G401 (cell line): Measurements from ENCODE around the gene FXYD5. TPM values are rescaled to one million over a fixed set of nuclear protein-coding genes. Genes with fewer than 3 reads are reported as not detected.
A peak's percentile ranks its signal among the peaks of the same experiment; 100 is the strongest.
"Not testable (repeated sequence)": the region's sequence is repeated elsewhere in the genome, so short reads cannot be mapped to it uniquely, and the experiment has no call there.

Source experiments
- DNase-seq: peaks from one replicate; pipeline ENCODE4 v3.0.0-alpha.2; 2015; ENCODE audit warnings: low spot score
- in situ Hi-C: cut with HindIII; loops from 2 replicates; pipeline ENCODE4 v1.10.0; 2016; ENCODE audit warnings: low sequenced_read_pairs, mixed read lengths
- total RNA-seq: library from RNA; depleted of rRNA; stranded (reverse); fragments of >200 nt; shearing (Covaris generic); gene quantifications from 2 replicates; pipeline ENCODE4 v1.2.3, GENCODE V29; 2014

Gene FXYD5
- total RNA-seq, 1 experiment from 2014 or later = not detected

- no peak for DNase-seq
- in situ Hi-C loops = no loop called here
These were observed 36.1 kb upstream of the FXYD5 start for GRCh38 chr19:35118268-35119020.

GRCh38 chr19:35119091-35119490 is 35.4 kb upstream of the FXYD5 start:
- in situ Hi-C loops = no loop called here
- no peak for DNase-seq

GRCh38 chr19:35119578-35120155 is 34.9 kb upstream of the FXYD5 start:
- DNase-seq = no peak
- in situ Hi-C loops = no loop called here

GRCh38 chr19:35120492-35120891 is 34.0 kb upstream of the FXYD5 start:
- DNase-seq = peak; percentile 82
- in situ Hi-C loops = no loop called here

GRCh38 chr19:35120898-35121297 is 33.6 kb upstream of the FXYD5 start:
- in situ Hi-C loops = no loop called here
- no peak for DNase-seq

- in situ Hi-C loops = no loop called here
- no peak for DNase-seq
These were observed 31.6 kb upstream of the FXYD5 start for GRCh38 chr19:35122687-35123551.

- no peak for DNase-seq
- in situ Hi-C loops = no loop called here
These were observed 31.0 kb upstream of the FXYD5 start for GRCh38 chr19:35123573-35123972.

GRCh38 chr19:35124098-35125060 is 30.2 kb upstream of the FXYD5 start:
- in situ Hi-C loops = no loop called here
- DNase-seq = peak; percentile 91

- DNase-seq = no peak
- in situ Hi-C loops = no loop called here
These were observed 29.2 kb upstream of the FXYD5 start for GRCh38 chr19:35125270-35125717.

GRCh38 chr19:35125749-35126623 is 28.5 kb upstream of the FXYD5 start:
- DNase-seq = no peak
- in situ Hi-C loops = no loop called here

GRCh38 chr19:35126624-35126959 is 27.9 kb upstream of the FXYD5 start:
- in situ Hi-C loops = no loop called here
- no peak for DNase-seq

GRCh38 chr19:35127871-35128270 is 26.7 kb upstream of the FXYD5 start:
- in situ Hi-C loops = no loop called here
- no peak for DNase-seq

GRCh38 chr19:35128398-35129057 is 26.0 kb upstream of the FXYD5 start:
- no peak for DNase-seq
- in situ Hi-C loops = no loop called here

GRCh38 chr19:35129724-35130274 is 24.7 kb upstream of the FXYD5 start:
- DNase-seq, in situ Hi-C loops: not testable (repeated sequence)

- in situ Hi-C loops = no loop called here
- DNase-seq = no peak
These were observed 23.5 kb upstream of the FXYD5 start for GRCh38 chr19:35130761-35131720.

- in situ Hi-C loops = no loop called here
These were observed 22.3 kb upstream of the FXYD5 start for GRCh38 chr19:35132254-35132653.

More at GRCh38 chr19:35132254-35132653, 22.3 kb upstream of the FXYD5 start:
- DNase-seq = no peak
